BJ (cell line): ENCODE measurements around the gene CD22. TPM values are rescaled to one million over a fixed set of nuclear protein-coding genes. Genes with fewer than 3 reads are reported as not detected.

Experiments used
- CTCF ChIA-PET: fragments of 350-600 bp; formaldehyde crosslinking; extraction: SDS; loops from one replicate; lab custom pipeline; 2021; ENCODE audit warnings: antibody characterized with exemption, inconsistent platforms; lab: Yijun Ruan, JAX
- POLR2A ChIA-PET: fragments of 300-600 bp; sonication (Branson Sonifier 250); formaldehyde crosslinking; extraction: SDS; loops from one replicate; lab custom pipeline; 2021; ENCODE audit warnings: antibody characterized with exemption; lab: Charles Lee
- DNase-seq: peaks from one replicate; pipeline ENCODE4 v3.0.0-alpha.2; 2011; ENCODE audit warnings: low read depth
- H3K27me3 ChIP-seq: 2 replicates; pipeline ENCODE4 v1.6.0; 2011; ENCODE audit warnings: low read length; ENCODE audit not compliant: control insufficient read depth, insufficient read depth
- H3K36me3 ChIP-seq: 2 replicates; pipeline ENCODE4 v1.5.1; 2011; ENCODE audit warnings: low read length; ENCODE audit not compliant: control insufficient read depth, insufficient read depth
- H3K4me3 ChIP-seq: 2 replicates; pipeline ENCODE4 v1.5.1; 2011; ENCODE audit warnings: low read depth, mild to moderate bottlenecking, control low read depth, low read length
- polyA plus RNA-seq: library from polyadenylated mRNA; depleted of rRNA; stranded (reverse); fragments of >200 nt; gene quantifications from 2 replicates; pipeline ENCODE4 v1.2.3, GENCODE V29; 2011
- TF ChIP-seq, protein P1 (sequence below): IDR thresholded peaks from 2 replicates; pipeline ENCODE4 v1.5.1; 2011; ENCODE audit warnings: low read depth, mild to moderate bottlenecking, control low read depth, inconsistent platforms, low read length, moderate library complexity; ENCODE audit not compliant: insufficient read depth

Gene CD22
- polyA plus RNA-seq, 1 experiment: not detected

DNA sequence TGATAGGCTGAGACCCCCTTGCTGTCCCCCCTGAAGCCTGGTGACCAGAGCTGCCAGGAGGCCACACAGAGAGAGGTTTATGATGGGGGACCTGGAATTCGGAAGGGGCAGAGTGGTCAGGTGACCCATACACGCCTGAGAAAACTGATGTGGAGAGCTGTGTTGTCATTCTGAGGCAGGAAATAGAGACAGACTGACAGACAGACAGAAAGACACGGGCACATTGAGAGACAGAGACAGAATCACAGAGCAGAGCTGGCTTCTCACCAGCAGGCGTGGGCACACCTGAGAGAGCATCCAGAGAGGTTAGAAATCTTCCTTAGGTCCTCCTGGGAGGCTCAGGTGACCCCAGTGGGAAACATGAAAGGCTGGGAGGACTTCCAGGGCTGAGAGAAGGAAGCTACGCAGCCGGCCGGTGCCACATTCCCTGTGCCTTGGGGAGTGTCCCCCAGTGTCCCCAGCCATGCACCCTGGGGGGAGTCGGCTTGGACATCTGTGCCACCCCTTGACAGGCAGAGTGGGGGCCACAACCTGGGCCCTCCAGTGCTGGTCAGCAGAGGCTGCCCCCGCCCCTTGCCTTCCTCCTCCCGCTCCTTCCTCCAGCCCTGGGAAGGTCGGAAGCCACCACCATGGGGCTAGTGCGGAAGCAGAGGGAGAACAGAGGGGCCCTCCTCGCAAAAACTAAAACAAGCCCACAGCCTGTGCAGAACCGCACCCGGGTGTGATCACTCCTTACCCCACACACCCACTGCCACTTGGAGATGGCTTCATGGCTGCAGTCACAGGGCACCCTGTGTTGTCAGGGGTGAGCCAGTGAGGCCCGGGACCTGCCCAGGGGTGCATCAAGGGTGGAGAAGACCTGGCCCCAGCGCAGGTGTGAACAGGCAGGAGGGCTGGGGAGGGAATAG is 20.9 kb downstream of the CD22 start:
- TF ChIP-seq, protein P1, sequence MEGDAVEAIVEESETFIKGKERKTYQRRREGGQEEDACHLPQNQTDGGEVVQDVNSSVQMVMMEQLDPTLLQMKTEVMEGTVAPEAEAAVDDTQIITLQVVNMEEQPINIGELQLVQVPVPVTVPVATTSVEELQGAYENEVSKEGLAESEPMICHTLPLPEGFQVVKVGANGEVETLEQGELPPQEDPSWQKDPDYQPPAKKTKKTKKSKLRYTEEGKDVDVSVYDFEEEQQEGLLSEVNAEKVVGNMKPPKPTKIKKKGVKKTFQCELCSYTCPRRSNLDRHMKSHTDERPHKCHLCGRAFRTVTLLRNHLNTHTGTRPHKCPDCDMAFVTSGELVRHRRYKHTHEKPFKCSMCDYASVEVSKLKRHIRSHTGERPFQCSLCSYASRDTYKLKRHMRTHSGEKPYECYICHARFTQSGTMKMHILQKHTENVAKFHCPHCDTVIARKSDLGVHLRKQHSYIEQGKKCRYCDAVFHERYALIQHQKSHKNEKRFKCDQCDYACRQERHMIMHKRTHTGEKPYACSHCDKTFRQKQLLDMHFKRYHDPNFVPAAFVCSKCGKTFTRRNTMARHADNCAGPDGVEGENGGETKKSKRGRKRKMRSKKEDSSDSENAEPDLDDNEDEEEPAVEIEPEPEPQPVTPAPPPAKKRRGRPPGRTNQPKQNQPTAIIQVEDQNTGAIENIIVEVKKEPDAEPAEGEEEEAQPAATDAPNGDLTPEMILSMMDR: no peak
- DNase-seq: no peak
- CTCF ChIA-PET: interaction anchor here (0.8 to 1.2 kb wide), 3 partner anchors 25 to 120 kb away, joined by 3 to 4 read pairs (median 3); no protein-coding TSS in a partner anchor
- Histone ChIP-seq H3K36me3 (no peaks in the 10 kb centered on the region), H3K4me3 (no peak overlapping the region), H3K27me3 (no peaks in the 10 kb centered on the region)
- POLR2A ChIA-PET: no interaction called here

DNA sequence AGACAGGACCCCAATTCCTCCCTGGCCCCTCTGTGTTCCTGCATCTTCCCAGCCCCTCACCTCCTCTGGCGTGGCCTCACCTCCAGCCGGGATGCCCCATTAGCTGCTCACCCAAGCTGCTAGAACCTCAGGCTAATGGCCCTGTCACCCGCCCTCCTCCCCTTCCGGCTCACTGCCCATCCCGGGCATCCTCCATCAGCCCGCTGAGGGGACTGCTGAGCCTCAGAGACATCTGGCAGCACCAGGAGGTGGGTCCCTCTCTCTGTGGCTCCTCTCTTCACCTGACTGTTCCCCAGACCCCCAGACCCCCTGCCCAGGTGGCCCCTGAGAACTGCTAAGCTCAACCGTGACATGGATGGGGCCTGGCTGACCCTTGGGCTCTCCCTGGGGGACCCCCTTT is 21.6 kb downstream of the CD22 start:
- H3K27me3 ChIP-seq: peaks cover 2% of the 10 kb centered on the region; the same call in 1 of the 2 replicates
- POLR2A ChIA-PET: no interaction called here
- no peak overlapping the region for H3K4me3 ChIP-seq
- no peak for DNase-seq
- H3K36me3 ChIP-seq: no peaks in the 10 kb centered on the region
- TF ChIP-seq, protein P1: no peak
- CTCF ChIA-PET: interaction anchor here (1.2 kb wide), 2 partner anchors 26 to 119 kb away, joined by 3 to 4 read pairs; no protein-coding TSS in a partner anchor

DNA sequence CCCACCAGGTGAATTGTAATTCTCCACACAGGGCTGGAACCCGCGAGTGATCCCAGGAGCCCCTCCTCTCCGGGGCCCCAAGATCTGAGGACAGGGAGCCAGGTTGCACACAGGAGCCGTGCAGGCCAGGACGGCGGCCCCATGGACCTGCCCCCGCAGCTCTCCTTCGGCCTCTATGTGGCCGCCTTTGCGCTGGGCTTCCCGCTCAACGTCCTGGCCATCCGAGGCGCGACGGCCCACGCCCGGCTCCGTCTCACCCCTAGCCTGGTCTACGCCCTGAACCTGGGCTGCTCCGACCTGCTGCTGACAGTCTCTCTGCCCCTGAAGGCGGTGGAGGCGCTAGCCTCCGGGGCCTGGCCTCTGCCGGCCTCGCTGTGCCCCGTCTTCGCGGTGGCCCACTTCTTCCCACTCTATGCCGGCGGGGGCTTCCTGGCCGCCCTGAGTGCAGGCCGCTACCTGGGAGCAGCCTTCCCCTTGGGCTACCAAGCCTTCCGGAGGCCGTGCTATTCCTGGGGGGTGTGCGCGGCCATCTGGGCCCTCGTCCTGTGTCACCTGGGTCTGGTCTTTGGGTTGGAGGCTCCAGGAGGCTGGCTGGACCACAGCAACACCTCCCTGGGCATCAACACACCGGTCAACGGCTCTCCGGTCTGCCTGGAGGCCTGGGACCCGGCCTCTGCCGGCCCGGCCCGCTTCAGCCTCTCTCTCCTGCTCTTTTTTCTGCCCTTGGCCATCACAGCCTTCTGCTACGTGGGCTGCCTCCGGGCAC is 22.6 kb downstream of the CD22 start:
- H3K36me3 ChIP-seq: no peaks in the 10 kb centered on the region
- POLR2A ChIA-PET: no interaction called here
- DNase-seq: no peak
- CTCF ChIA-PET: interaction anchor here (1.2 to 4.2 kb wide), 5 partner anchors 27 to 238 kb away, joined by 3 to 36 read pairs (median 4); no protein-coding TSS in a partner anchor
- peaks cover 2% of the 10 kb centered on the region; the same call in 1 of the 2 replicates for H3K27me3 ChIP-seq
- TF ChIP-seq, protein P1: no peak
- no peak overlapping the region for H3K4me3 ChIP-seq

DNA sequence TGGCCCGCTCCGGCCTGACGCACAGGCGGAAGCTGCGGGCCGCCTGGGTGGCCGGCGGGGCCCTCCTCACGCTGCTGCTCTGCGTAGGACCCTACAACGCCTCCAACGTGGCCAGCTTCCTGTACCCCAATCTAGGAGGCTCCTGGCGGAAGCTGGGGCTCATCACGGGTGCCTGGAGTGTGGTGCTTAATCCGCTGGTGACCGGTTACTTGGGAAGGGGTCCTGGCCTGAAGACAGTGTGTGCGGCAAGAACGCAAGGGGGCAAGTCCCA is 23.1 kb downstream of the CD22 start:
- Histone ChIP-seq H3K4me3 (no peak overlapping the region), H3K27me3 (peaks cover 2% of the 10 kb centered on the region; the same call in 1 of the 2 replicates), H3K36me3 (no peaks in the 10 kb centered on the region)
- TF ChIP-seq, protein P1: no peak
- ChIA-PET POLR2A (no interaction called here), CTCF (interaction anchor here (0.6 to 4.2 kb wide), 14 partner anchors 13 to 361 kb away, joined by 3 to 36 read pairs (median 4); partner anchors contain the start of gene HAUS5)
- no peak for DNase-seq
